ENCODE measurements around the gene NKAPD1. TPM values are rescaled to one million over a fixed set of nuclear protein-coding genes. Genes with fewer than 3 reads are reported as not detected.

Gene NKAPD1
- total RNA-seq, 1 donor from 2014 or later: 17.0 TPM

DNA sequence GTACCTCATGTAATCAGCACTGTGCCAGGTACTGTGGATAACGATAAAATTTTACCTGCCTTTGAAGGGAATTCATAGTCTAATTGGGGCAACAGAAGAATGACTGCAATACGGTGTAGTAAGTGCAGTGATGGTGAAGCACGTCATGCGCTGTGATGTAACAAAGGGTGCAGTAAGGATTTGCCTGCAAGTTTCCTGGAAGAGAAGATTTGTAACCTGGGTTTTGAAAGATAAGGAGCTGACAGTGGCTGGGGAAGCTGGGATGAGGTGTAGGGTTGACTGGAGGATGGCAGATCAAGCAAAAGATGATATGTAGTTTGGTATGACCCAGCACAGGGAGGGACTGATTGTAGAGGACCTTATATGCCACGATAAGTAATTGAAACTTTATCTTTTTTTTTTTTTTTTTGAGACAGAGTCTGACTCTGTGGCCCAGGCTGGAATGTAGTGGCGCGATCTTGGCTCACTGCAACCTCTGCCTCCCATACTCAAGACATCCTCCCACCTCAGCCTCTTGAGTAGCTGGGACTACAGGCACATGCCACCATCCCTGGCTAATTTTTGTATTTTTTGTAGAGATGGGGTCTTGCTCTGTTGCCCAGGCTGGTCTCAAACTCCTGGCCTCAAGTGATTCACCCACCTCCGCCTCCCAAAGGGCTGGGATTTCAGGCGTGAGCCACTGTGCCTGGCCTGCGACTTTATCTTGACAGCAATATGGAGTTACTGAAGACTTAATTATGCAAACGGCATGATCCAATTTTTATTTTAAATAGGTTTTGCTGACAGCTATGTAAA, 23.8 kb downstream of the NKAPD1 start:
- Histone ChIP-seq H3K36me3 (ENCODE audit: control insufficient read depth, insufficient read depth, low read length) (no peaks in the 10 kb centered on the region), H3K4me3 (ENCODE audit: low read depth, low read length) (no peak overlapping the region), H3K27me3 (ENCODE audit: control insufficient read depth, insufficient read depth, low read length) (no peaks in the 10 kb centered on the region)
- TF ChIP-seq, protein P1, sequence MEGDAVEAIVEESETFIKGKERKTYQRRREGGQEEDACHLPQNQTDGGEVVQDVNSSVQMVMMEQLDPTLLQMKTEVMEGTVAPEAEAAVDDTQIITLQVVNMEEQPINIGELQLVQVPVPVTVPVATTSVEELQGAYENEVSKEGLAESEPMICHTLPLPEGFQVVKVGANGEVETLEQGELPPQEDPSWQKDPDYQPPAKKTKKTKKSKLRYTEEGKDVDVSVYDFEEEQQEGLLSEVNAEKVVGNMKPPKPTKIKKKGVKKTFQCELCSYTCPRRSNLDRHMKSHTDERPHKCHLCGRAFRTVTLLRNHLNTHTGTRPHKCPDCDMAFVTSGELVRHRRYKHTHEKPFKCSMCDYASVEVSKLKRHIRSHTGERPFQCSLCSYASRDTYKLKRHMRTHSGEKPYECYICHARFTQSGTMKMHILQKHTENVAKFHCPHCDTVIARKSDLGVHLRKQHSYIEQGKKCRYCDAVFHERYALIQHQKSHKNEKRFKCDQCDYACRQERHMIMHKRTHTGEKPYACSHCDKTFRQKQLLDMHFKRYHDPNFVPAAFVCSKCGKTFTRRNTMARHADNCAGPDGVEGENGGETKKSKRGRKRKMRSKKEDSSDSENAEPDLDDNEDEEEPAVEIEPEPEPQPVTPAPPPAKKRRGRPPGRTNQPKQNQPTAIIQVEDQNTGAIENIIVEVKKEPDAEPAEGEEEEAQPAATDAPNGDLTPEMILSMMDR (IDR thresholded peaks at IDR 0.05; ENCODE audit: insufficient read depth, low read length, poor library complexity, severe bottlenecking): no peak
- DNase-seq (ENCODE audit: low read depth): no peak

GRCh38 chr11:112100462-112100861, 26.4 kb downstream of the NKAPD1 start:
- TF ChIP-seq, protein P1 (IDR thresholded peaks at IDR 0.05; ENCODE audit: insufficient read depth, low read length, poor library complexity, severe bottlenecking): no peak
- Histone ChIP-seq H3K4me3 (ENCODE audit: low read depth, low read length) (no peak overlapping the region), H3K36me3 (ENCODE audit: control insufficient read depth, insufficient read depth, low read length) (no peaks in the 10 kb centered on the region), H3K27me3 (ENCODE audit: control insufficient read depth, insufficient read depth, low read length) (no peaks in the 10 kb centered on the region)
- DNase-seq (ENCODE audit: low read depth): no peak

GRCh38 chr11:112103446-112103845, 29.3 kb downstream of the NKAPD1 start:
- DNase-seq (ENCODE audit: low read depth): no peak
- H3K36me3 ChIP-seq (ENCODE audit: control insufficient read depth, insufficient read depth, low read length): no peaks in the 10 kb centered on the region
- H3K27me3 ChIP-seq (ENCODE audit: control insufficient read depth, insufficient read depth, low read length): no peaks in the 10 kb centered on the region
- no peak overlapping the region for H3K4me3 ChIP-seq (ENCODE audit: low read depth, low read length)
- TF ChIP-seq, protein P1 (IDR thresholded peaks at IDR 0.05; ENCODE audit: insufficient read depth, low read length, poor library complexity, severe bottlenecking): no peak

GRCh38 chr11:112106070-112106469, 32.0 kb downstream of the NKAPD1 start:
- no peak overlapping the region for H3K4me3 ChIP-seq (ENCODE audit: low read depth, low read length)
- DNase-seq (ENCODE audit: low read depth): no peak
- no peaks in the 10 kb centered on the region for H3K36me3 ChIP-seq (ENCODE audit: control insufficient read depth, insufficient read depth, low read length)
- no peaks in the 10 kb centered on the region for H3K27me3 ChIP-seq (ENCODE audit: control insufficient read depth, insufficient read depth, low read length)
- TF ChIP-seq, protein P1 (IDR thresholded peaks at IDR 0.05; ENCODE audit: insufficient read depth, low read length, poor library complexity, severe bottlenecking): no peak

- Histone ChIP-seq H3K27me3 (ENCODE audit: control insufficient read depth, insufficient read depth, low read length) (no peaks in the 10 kb centered on the region), H3K36me3 (ENCODE audit: control insufficient read depth, insufficient read depth, low read length) (no peaks in the 10 kb centered on the region), H3K4me3 (ENCODE audit: low read depth, low read length) (no peak overlapping the region)
- DNase-seq (ENCODE audit: low read depth): peak; percentile 21
- TF ChIP-seq, protein P1 (IDR thresholded peaks at IDR 0.05; ENCODE audit: insufficient read depth, low read length, poor library complexity, severe bottlenecking): peak; percentile 70
Observed at GRCh38 chr11:112113539-112114457, 39.7 kb downstream of the NKAPD1 start.
